Subcutaneous adipose tissue (tissue), 4 donors: Measurements from ENCODE around the gene HSD17B3. TPM values are rescaled to one million over a fixed set of nuclear protein-coding genes. Genes with fewer than 3 reads are reported as not detected.

Experiments used
- total RNA-seq, 4 donors: library from RNA; depleted of rRNA; stranded (reverse); fragments of >200 nt; gene quantifications; one replicate each; pipeline ENCODE4 v1.1.0, GENCODE V29; 2016
- TF ChIP-seq, protein P1 (sequence below): fragments of 450-650 bp; IDR thresholded peaks from one replicate; pipeline ENCODE4 v1.5.1; 2016; ENCODE audit warnings: low read depth, mild to moderate bottlenecking, control low read depth, antibody characterized with exemption, moderate library complexity

The HSD17B3 gene
- total RNA-seq, 4 donors from 2014 or later: 2.6 TPM; not detected in 3

DNA sequence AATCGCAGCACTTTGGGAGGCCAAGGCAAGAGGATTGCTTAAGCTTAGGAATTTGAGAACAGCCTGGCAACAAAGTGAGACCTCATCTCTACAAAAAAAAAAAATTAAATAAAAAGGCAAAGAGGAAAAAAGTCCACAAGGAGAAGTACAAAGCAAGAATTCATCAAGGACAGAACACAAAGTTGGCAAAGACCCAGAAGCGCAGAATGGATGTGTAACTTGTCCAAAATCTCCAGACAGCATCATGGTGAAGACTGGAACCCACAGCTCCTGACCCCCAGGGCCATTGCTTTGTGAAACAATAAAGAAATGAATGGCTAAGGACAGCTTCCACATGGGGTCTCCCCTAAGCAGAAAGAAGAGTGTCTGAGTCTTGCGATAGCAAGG, 7.8 kb downstream of the HSD17B3 start:
- TF ChIP-seq, protein P1, sequence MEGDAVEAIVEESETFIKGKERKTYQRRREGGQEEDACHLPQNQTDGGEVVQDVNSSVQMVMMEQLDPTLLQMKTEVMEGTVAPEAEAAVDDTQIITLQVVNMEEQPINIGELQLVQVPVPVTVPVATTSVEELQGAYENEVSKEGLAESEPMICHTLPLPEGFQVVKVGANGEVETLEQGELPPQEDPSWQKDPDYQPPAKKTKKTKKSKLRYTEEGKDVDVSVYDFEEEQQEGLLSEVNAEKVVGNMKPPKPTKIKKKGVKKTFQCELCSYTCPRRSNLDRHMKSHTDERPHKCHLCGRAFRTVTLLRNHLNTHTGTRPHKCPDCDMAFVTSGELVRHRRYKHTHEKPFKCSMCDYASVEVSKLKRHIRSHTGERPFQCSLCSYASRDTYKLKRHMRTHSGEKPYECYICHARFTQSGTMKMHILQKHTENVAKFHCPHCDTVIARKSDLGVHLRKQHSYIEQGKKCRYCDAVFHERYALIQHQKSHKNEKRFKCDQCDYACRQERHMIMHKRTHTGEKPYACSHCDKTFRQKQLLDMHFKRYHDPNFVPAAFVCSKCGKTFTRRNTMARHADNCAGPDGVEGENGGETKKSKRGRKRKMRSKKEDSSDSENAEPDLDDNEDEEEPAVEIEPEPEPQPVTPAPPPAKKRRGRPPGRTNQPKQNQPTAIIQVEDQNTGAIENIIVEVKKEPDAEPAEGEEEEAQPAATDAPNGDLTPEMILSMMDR: no peak

DNA sequence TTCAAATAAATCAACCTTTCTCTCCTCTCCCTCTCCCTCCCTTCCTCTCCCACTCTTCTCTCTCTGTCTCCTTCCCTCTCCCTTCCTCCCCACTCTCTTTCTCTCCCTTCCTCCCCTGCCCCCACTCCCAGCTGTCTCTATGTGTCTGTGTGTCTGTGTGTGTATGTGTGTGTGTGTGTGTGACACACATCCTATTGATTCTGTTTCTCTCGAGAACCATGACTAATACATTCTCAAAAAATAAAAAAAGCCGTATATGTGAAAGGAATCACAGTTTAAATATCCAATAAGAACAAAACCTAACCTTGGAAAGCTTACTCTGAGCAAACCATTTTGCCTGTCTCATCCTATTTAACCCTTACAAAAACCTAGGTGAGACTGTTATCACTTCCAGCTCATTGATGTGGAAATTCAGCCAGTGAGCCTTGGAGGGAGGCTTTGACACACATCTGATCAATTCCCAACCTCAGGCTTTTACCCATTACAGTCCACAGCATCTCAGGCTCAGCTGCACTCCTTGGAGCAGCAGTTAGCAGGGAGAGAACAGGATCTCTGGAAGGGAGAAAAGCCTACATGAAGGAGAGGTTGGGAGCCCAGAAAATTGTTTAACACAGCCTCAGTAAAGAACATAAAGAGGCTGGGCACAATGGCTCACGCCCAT, 8.3 kb downstream of the HSD17B3 start:
- TF ChIP-seq, protein P1: no peak

DNA sequence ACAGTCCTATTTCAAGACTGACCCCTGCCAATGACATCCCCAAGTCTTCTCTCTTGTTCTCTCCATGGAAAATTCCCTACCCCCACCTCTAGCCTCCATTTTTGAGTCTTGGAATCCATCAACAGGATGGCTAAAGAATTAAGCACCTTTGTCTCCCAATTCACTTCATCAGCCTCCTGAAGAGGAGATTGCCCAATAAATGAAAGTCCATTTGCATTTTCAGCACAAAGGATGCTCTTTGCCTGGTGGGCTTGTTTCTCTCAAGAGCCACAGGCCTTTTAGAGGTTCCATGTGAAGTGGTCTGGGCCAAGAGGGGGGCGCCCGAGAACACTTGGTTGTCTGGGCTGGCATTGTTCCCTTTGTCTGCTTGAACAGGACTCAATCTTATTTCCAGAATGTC, 12.6 kb downstream of the HSD17B3 start:
- TF ChIP-seq, protein P1: no peak

DNA sequence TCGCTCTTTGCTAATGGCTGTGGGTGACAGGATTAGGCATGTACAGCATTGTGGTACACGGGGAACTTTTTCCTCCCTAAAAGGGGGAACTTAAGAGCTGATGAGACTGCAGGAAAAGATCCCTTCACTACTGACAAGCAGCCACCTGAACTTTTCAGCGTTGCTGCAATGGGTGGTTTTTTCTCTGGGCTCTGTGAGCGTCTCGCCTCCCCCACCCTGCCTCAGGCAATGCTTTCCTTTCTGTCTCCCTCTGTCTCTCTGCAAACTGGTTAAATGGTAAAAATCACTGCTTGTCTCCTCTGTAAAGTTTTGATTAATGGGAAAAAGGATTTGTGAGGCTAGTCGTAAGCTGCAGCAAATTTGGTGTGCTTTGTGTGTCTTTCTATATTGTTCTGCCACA, 20.3 kb downstream of the HSD17B3 start:
- TF ChIP-seq, protein P1: no peak

DNA sequence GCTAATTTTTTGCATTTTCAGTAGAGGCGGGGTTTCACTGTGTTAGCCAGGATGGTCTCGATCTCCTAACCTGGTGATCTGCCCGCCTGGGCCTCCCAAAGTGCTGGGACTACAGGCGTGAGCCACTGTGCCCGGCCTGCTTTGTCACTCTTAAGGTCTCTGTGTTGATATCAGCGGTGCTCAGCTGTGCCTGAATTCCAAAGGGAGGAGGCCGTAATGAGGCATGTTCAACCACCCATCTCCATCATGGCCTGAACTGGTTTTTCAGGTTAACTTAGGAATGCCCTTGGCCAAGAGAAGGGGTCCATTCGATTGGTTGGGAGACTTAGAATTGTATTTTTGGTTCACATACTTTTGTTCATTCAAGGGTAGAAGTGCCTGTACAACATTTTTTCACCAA, 22.0 kb downstream of the HSD17B3 start:
- TF ChIP-seq, protein P1: no peak

DNA sequence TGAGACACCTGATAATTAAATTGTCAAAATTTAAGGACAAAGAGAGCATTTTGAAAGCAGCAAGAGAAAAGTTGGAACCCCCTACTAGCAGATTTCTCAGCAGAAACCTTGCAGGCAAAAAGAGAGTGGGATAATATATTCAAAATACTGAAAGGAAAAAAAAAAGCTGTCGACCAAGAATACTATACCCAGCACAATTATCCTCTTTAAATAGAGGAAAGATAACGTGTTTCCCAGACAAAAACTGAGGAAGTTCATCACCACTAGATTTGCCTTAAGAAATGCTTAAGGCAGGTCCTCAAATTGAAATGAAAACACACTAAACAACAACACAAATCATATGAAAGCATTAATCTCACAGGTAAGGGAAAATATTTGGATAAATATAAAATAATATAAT, 27.0 kb downstream of the HSD17B3 start:
- TF ChIP-seq, protein P1: no peak

DNA sequence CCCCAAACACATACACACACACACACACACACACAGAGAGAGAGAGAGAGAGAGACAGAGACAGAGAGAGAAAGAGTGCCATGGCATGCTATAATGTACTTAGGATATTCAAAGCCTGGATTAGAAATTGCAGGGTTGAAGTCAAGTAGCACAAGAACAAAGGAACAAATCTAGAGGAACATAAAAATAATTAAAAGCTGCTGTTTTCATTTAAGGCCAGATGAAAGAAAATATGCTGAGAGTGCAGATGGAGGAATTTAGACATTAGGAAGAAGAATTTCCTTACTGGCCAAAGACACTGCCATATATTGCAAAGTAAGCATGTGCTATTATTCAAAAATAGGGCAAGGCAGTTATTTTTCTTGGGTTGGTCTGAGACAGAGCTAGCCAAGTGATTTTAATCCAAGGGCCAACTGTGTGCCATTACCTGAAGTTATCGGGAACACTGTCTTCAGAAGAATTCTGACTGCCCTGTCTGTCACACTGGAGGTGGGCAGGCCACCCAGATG, 31.7 kb downstream of the HSD17B3 start:
- TF ChIP-seq, protein P1: no peak
